Measurements from ENCODE around the gene PLD3. TPM values are rescaled to one million over a fixed set of nuclear protein-coding genes. Genes with fewer than 3 reads are reported as not detected.

PLD3 gene
- total and polyA plus RNA-seq, 2 experiments from 2014 or later, result 181 to 490 TPM

GRCh38 chr19:40331052-40331451, 17.4 kb upstream of the PLD3 start:
- H3K4me1 Mint-ChIP-seq, result peaks cover 5% of the 10 kb centered on the region; the same call in 1 of the 3 replicates
- Histone ChIP-seq H3F3A (replicated peaks; ENCODE audit: low read depth) (0 out of 2 replicates have a peak, but pooled peaks cover 3% of the 10 kb centered on the region), H3K27me3 (ENCODE audit: insufficient read depth) (no peaks in the 10 kb centered on the region), H3K9me2 (ENCODE audit: insufficient read depth) (no peaks in the 10 kb centered on the region), H3K27ac (ENCODE audit: low read depth) (no peak overlapping the region), H3K36me3 (ENCODE audit: insufficient read depth) (no peaks in the 10 kb centered on the region; the same call in 1 of the 2 replicates), H3K4me1 (ENCODE audit: insufficient read depth) (no peaks in the 10 kb centered on the region), H3K4me2 (no peak overlapping the region), H3K79me2 (replicated peaks; ENCODE audit: insufficient read depth) (no peaks in the 10 kb centered on the region), H4K20me1 (replicated peaks; ENCODE audit: insufficient read depth) (no peaks in the 10 kb centered on the region; the same call in 1 of the 2 replicates), H3K4me3 (no peak overlapping the region), H2AFZ (no peak overlapping the region)
- no peak overlapping the region; the same call in 1 of the 2 replicates for H3K27ac Mint-ChIP-seq
- DNase-seq (ENCODE audit: low spot score) (no peak), ATAC-seq (no peak)
- no peak for TF ChIP-seq EZH2 (IDR thresholded peaks at IDR 0.05; ENCODE audit: low read depth, unreplicated experiment)
- no peak for TF ChIP-seq NANOG (IDR thresholded peaks at IDR 0.05; ENCODE audit: borderline replicate concordance)
- no peak for TF ChIP-seq STAT1 (IDR thresholded peaks at IDR 0.05; ENCODE audit: unreplicated experiment)
- TF ChIP-seq ZNF462 (CRISPR knock-in tag; IDR thresholded peaks at IDR 0.05), result no peak
- TF ChIP-seq JUNB (IDR thresholded peaks at IDR 0.05; ENCODE audit: unreplicated experiment), result no peak
- no peak for TF ChIP-seq CREB1 (CRISPR knock-in tag; IDR thresholded peaks at IDR 0.05; ENCODE audit: low read depth)
- no peak overlapping the region for H3K4me3 Mint-ChIP-seq
- H3K36me3 Mint-ChIP-seq (ENCODE audit: low read depth), result peaks cover 51% of the 10 kb centered on the region
- H3K27me3 Mint-ChIP-seq (ENCODE audit: insufficient read depth, low read depth, poor library complexity), result peaks cover 6% of the 10 kb centered on the region
- no peaks in the 10 kb centered on the region for H3K9me3 Mint-ChIP-seq

GRCh38 chr19:40332669-40333068, 15.8 kb upstream of the PLD3 start:
- Histone ChIP-seq H3K4me2 (no peak overlapping the region), H4K20me1 (replicated peaks; ENCODE audit: insufficient read depth) (no peaks in the 10 kb centered on the region; the same call in 1 of the 2 replicates), H2AFZ (no peak overlapping the region), H3F3A (replicated peaks; ENCODE audit: low read depth) (0 out of 2 replicates have a peak, but pooled peaks cover 3% of the 10 kb centered on the region), H3K79me2 (replicated peaks; ENCODE audit: insufficient read depth) (no peaks in the 10 kb centered on the region), H3K36me3 (ENCODE audit: insufficient read depth) (no peaks in the 10 kb centered on the region; the same call in 1 of the 2 replicates), H3K27me3 (ENCODE audit: insufficient read depth) (no peaks in the 10 kb centered on the region), H3K4me3 (no peak overlapping the region), H3K27ac (ENCODE audit: low read depth) (no peak overlapping the region), H3K4me1 (ENCODE audit: insufficient read depth) (no peaks in the 10 kb centered on the region), H3K9me2 (ENCODE audit: insufficient read depth) (no peaks in the 10 kb centered on the region)
- DNase-seq (ENCODE audit: low spot score), result no peak
- no peak for ATAC-seq
- Mint-ChIP-seq H3K36me3 (ENCODE audit: low read depth) (peaks cover 43% of the 10 kb centered on the region), H3K27me3 (ENCODE audit: insufficient read depth, low read depth, poor library complexity) (peaks cover 2% of the 10 kb centered on the region), H3K4me3 (no peak overlapping the region), H3K4me1 (peaks cover 5% of the 10 kb centered on the region; the same call in 1 of the 3 replicates), H3K9me3 (no peaks in the 10 kb centered on the region), H3K27ac (no peak overlapping the region)
- TF ChIP-seq ZNF331 (CRISPR knock-in tag; IDR thresholded peaks at IDR 0.05; ENCODE audit: low read depth) (no peak), ZNF114 (CRISPR knock-in tag; IDR thresholded peaks at IDR 0.05) (no peak), STAT1 (IDR thresholded peaks at IDR 0.05; ENCODE audit: unreplicated experiment) (no peak), POLR2AphosphoS5 (IDR thresholded peaks at IDR 0.05; ENCODE audit: low read depth) (no peak), EZH2 (IDR thresholded peaks at IDR 0.05; ENCODE audit: low read depth, unreplicated experiment) (no peak), REST (IDR thresholded peaks at IDR 0.05; ENCODE audit: unreplicated experiment) (no peak), EZH2phosphoT487 (IDR thresholded peaks at IDR 0.05; ENCODE audit: unreplicated experiment) (no peak), NANOG (IDR thresholded peaks at IDR 0.05; ENCODE audit: borderline replicate concordance) (no peak)
